Measurements from ENCODE around the gene ST6GALNAC2. TPM values are rescaled to one million over a fixed set of nuclear protein-coding genes. Genes with fewer than 3 reads are reported as not detected.
A peak's percentile ranks its signal among the peaks of the same experiment; 100 is the strongest.

ST6GALNAC2 gene
- total RNA-seq, 1 donor from 2014 or later: 4.5 TPM

DNA sequence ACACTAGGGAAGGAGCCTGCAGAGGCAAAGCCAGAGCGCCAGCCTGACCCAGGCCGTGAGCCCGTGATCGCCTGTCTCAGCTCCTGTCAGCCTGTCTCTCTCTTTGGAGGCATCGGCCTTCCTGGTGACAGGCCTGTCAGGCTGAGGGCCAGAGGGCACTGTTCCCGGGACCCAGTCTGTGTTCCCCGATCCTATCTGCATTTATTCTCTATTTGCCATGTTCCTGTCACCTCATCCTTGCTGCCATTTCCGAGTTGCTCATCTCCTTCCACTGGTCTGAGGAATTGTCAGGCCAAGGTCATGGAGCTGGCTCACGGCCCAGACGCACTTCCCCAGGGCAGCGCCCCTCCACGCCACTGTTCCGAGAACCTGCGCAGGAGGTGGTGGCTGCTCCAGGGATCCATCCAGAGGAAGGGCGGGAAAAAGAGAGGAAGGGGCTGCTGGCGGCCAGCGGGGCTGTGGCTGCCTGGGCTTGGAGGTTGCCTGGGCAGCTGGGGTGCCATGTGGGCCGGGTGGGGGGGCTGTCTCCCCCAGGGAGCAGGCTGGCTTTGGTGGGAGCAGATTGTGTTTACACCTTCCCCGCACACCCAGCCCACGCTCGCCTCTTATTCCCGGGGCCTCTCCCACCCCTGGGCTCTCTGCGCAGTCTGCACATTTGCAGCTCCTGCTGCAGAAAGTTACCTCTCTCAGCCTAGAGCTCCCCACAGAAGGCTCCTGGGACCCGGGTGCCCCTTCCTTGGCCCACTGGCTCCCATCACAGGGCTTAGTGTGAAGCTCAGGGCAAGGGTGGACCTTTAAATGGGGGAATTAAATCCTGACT, 40.9 kb downstream of the ST6GALNAC2 start:
- Mint-ChIP-seq H3K36me3 (ENCODE audit: low read depth) (no peaks in the 10 kb centered on the region), H3K27me3 (ENCODE audit: low read depth) (peaks cover 18% of the 10 kb centered on the region), H3K27ac (ENCODE audit: unreplicated experiment) (peak overlapping the region; percentile 63), H3K4me3 (no peak overlapping the region), H3K9me3 (no peaks in the 10 kb centered on the region), H3K4me1 (peaks cover 36% of the 10 kb centered on the region)
- TF ChIP-seq, protein P1, sequence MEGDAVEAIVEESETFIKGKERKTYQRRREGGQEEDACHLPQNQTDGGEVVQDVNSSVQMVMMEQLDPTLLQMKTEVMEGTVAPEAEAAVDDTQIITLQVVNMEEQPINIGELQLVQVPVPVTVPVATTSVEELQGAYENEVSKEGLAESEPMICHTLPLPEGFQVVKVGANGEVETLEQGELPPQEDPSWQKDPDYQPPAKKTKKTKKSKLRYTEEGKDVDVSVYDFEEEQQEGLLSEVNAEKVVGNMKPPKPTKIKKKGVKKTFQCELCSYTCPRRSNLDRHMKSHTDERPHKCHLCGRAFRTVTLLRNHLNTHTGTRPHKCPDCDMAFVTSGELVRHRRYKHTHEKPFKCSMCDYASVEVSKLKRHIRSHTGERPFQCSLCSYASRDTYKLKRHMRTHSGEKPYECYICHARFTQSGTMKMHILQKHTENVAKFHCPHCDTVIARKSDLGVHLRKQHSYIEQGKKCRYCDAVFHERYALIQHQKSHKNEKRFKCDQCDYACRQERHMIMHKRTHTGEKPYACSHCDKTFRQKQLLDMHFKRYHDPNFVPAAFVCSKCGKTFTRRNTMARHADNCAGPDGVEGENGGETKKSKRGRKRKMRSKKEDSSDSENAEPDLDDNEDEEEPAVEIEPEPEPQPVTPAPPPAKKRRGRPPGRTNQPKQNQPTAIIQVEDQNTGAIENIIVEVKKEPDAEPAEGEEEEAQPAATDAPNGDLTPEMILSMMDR (conservative IDR thresholded peaks at IDR 0.05): no peak
- DNase-seq (ENCODE audit: low read depth, low spot score): no peak

DNA sequence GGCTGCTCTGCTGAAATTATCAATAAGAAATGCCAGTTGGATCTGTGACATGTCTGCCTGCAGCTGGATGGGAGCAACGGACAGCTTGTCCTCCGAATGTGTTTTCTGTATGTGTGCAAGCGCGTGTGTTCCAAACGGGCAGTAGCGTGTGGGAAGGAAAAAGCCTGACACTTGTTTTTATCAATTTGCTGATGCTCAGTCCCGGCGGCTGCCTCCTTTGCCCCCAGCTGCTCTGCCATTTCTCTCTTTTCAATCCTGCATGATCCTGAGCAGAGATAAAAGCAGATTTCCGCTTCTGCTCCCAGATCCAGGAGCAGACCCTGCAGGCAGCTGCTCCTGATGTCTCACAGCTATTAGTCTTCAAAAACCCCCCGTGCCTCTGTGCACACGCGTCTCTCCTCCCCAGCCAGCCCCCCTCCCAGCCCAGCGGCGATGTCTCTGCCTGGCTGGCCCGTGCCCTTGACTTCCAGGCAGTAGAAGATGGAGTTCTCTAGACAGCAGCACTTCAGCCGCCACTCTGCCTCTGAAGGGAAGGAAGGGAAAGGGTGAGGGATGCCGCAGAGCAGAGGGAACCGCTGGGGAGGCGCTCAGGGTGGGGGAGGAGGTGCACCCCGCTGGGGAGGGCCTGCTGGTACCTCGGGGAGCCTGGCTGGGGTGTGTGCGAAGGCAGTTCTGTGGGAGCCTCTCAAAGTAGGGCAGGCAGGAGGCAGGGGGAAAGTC, 41.7 kb downstream of the ST6GALNAC2 start:
- TF ChIP-seq, protein P1 (conservative IDR thresholded peaks at IDR 0.05): no peak
- DNase-seq (ENCODE audit: low read depth, low spot score): no peak
- H3K36me3 Mint-ChIP-seq (ENCODE audit: low read depth): no peaks in the 10 kb centered on the region
- no peak overlapping the region for H3K4me3 Mint-ChIP-seq
- no peaks in the 10 kb centered on the region for H3K9me3 Mint-ChIP-seq
- H3K4me1 Mint-ChIP-seq: peaks cover 42% of the 10 kb centered on the region
- H3K27me3 Mint-ChIP-seq (ENCODE audit: low read depth): peaks cover 25% of the 10 kb centered on the region
- peak overlapping the region; percentile 58 for H3K27ac Mint-ChIP-seq (ENCODE audit: unreplicated experiment)

DNA sequence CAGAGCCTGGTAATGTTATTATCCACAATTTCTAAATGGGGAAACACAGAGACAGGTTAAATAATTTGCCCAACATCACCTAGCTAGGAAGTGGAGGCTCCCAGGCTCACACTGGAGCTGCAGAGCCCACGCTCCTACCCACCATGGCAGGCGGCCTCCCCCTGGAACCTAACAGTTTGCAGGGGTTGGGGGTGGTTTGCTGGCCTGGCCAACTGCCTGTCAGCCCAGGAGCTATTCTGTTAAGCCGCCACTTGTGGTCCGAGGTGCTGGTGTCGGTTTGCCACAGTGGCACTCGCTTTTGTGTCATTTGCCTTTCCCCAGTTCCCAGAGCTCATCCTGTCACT, 42.2 kb downstream of the ST6GALNAC2 start:
- Mint-ChIP-seq H3K27me3 (ENCODE audit: low read depth) (peaks cover 31% of the 10 kb centered on the region), H3K27ac (ENCODE audit: unreplicated experiment) (no peak overlapping the region), H3K9me3 (no peaks in the 10 kb centered on the region), H3K4me1 (peaks cover 47% of the 10 kb centered on the region), H3K4me3 (no peak overlapping the region), H3K36me3 (ENCODE audit: low read depth) (no peaks in the 10 kb centered on the region)
- no peak for DNase-seq (ENCODE audit: low read depth, low spot score)
- TF ChIP-seq, protein P1 (conservative IDR thresholded peaks at IDR 0.05): no peak

DNA sequence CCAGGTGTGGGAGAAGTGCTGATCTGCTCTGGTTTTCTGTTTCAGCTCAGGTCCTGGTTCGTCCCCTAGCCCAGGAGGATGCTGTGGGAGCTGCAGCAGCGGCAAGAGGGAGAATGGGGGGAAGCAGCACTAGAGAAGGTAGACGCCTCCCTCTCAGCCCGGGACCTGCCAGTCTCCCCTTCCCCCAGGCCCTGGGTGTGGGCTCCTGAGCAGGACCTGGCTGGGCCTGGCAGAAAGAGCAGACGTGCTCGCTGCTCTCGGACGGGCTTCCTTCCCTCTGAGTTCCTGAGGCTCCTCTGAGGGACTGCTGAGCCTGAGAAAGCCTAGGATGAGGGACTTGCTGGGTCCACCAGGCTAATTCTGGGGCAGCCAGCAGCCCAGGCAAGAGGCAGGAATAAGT, 42.7 kb downstream of the ST6GALNAC2 start:
- TF ChIP-seq, protein P1 (conservative IDR thresholded peaks at IDR 0.05): no peak
- Mint-ChIP-seq H3K36me3 (ENCODE audit: low read depth) (no peaks in the 10 kb centered on the region), H3K27ac (ENCODE audit: unreplicated experiment) (no peak overlapping the region), H3K27me3 (ENCODE audit: low read depth) (peaks cover 33% of the 10 kb centered on the region), H3K4me3 (no peak overlapping the region), H3K9me3 (no peaks in the 10 kb centered on the region), H3K4me1 (peaks cover 47% of the 10 kb centered on the region)
- DNase-seq (ENCODE audit: low read depth, low spot score): no peak

DNA sequence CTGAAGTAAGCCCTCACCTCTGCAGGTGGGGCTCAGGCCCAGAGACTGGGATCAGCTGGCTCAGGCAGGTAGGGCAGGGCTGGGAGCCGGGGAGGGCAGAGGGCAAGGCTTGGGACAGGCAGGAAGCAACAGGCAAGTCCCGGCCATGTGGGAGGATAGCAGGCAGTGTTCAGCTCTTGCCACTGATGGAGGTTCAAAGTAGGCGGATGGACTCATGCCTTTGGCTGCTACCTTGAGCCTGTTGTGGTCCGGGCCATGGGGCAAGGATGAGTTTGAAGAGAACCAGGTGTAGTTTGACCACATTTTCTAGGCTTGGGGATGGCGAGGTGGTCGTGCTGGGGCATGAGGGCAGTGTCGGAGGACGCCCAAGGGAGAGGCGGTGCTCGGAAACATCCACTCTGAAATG, 43.1 kb downstream of the ST6GALNAC2 start:
- TF ChIP-seq, protein P1 (conservative IDR thresholded peaks at IDR 0.05): no peak
- no peak overlapping the region for H3K27ac Mint-ChIP-seq (ENCODE audit: unreplicated experiment)
- H3K9me3 Mint-ChIP-seq: no peaks in the 10 kb centered on the region
- H3K36me3 Mint-ChIP-seq (ENCODE audit: low read depth): no peaks in the 10 kb centered on the region
- DNase-seq (ENCODE audit: low read depth, low spot score): no peak
- peaks cover 34% of the 10 kb centered on the region for H3K27me3 Mint-ChIP-seq (ENCODE audit: low read depth)
- no peak overlapping the region for H3K4me3 Mint-ChIP-seq
- H3K4me1 Mint-ChIP-seq: peaks cover 47% of the 10 kb centered on the region

All from neural crest cell (in vitro differentiated cells).